ENCODE results near the gene C8B. TPM values are rescaled to one million over a fixed set of nuclear protein-coding genes. Genes with fewer than 3 reads are reported as not detected.

C8B gene
- polyA plus RNA-seq (2013, experiment 1 of 4): not detected
- polyA plus RNA-seq (2013, experiment 2 of 4): not detected
- polyA plus RNA-seq (2013, experiment 3 of 4): not detected
- not detected for polyA plus RNA-seq (2013, experiment 4 of 4)

DNA sequence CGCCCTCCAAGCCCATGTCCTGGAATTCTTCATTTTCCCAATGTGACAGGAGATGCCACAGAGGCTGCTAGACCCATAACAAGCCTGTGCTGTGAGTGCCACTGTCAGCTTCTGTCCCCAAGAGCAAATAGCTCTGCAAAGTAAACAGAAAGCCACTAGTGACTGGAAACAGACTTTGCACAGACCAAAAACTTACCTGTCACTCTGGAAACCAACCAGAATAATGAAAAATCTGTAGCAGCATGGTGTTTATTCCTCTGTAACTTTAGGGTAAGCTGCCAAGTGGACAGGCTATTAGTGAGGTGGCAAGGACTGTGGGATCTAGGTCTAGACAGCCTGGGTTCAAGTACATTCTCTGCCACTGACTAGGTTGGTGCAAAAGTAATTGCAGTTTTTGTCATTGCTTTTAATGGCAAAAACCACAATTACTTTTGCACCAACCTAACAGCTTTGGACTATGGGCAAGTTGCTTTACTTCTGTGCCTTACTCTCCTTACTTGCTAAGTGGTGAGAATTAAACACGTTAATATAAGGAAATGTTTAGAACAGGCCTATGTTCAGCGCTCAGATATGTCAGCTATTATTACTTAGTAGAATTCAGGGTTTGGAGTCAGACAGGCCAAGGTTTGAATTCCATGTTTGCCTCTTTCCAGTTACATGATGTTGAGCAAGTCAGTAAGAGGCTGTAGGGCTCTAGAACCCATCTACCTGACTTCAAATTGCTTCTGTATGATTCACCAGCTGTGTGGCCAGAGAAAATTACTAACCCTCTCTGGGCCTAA, at the start of gene C8B:
TSS of gene C8B (minus strand) at position 100 of the 782 bp plus-strand sequence. CDS start at position 33, 67 bp downstream.
- Histone ChIP-seq H3K27ac (ENCODE audit: insufficient read depth, low read depth, low read length, poor library complexity, severe bottlenecking) (no peak within 1 kb of the TSS), H3K4me3 (ENCODE audit: insufficient read depth, low read depth, low read length) (no peak within 1 kb of the TSS), H3K9me3 (ENCODE audit: control insufficient read depth, low read length) (no peaks in the 10 kb centered on the region), H3K27me3 (ENCODE audit: control insufficient read depth, insufficient read depth, low read length, poor library complexity, severe bottlenecking) (no peaks in the 10 kb centered on the region), H3K4me1 (ENCODE audit: control insufficient read depth, insufficient read depth, low read length) (no peaks in the 10 kb centered on the region), H3K36me3 (ENCODE audit: control insufficient read depth, insufficient read depth, low read length) (no peaks in the 10 kb centered on the region)
- 99 to 100% methylated on average over 3 of the region's 3 CpGs for WGBS, 2 experiments

DNA sequence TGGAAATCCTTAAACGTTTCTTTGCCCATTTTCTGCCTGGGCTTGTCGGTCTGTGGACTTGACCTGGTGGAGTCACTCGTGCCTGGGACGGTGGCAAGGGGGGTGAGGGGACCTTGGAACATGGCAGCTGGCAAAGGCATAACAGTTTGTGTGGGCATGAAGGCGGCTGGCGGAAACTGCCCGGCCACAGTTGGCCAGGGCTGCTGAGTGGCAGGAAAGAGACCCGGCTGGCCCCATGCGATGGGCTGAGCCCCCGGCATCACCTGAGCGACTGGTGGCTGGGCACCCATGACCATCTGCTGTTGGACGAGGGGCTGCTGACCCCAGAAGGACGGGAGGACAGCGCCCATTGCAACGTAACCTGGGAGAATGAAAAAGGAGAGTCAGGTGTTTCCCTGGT, 49.3 kb upstream of the C8B start:
- Histone ChIP-seq H3K4me1 (ENCODE audit: control insufficient read depth, insufficient read depth, low read length) (peaks cover 6% of the 10 kb centered on the region), H3K27ac (ENCODE audit: insufficient read depth, low read depth, low read length, poor library complexity, severe bottlenecking) (no peak overlapping the region), H3K36me3 (ENCODE audit: control insufficient read depth, insufficient read depth, low read length) (no peaks in the 10 kb centered on the region), H3K4me3 (ENCODE audit: insufficient read depth, low read depth, low read length) (no peak overlapping the region), H3K27me3 (ENCODE audit: control insufficient read depth, insufficient read depth, low read length, poor library complexity, severe bottlenecking) (no peaks in the 10 kb centered on the region), H3K9me3 (ENCODE audit: control insufficient read depth, low read length) (no peaks in the 10 kb centered on the region)
- 95 to 96% methylated on average over 15 of the region's 15 CpGs for WGBS, 2 experiments

DNA sequence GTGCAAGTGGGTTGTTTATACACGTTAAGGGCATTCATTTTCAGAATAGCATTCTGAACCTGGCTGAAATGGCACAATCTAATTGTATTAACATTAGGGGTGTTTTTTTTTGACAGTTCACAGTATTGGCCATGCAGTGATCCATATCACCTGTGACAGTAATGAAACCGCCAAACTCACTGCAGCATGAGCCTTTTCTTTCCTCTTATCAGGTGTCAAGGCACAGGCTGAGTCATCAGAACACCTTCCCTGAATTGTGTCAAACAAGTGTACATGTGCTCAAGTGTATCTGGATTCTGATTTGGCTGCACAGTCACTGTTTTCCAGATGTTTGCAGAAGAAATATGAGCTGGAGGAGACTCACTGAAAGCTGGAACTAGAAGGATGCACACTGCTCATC, 47.7 kb upstream of the C8B start:
- Histone ChIP-seq H3K27ac (ENCODE audit: insufficient read depth, low read depth, low read length, poor library complexity, severe bottlenecking) (no peak overlapping the region), H3K4me1 (ENCODE audit: control insufficient read depth, insufficient read depth, low read length) (peaks cover 6% of the 10 kb centered on the region), H3K4me3 (ENCODE audit: insufficient read depth, low read depth, low read length) (no peak overlapping the region), H3K9me3 (ENCODE audit: control insufficient read depth, low read length) (no peaks in the 10 kb centered on the region), H3K27me3 (ENCODE audit: control insufficient read depth, insufficient read depth, low read length, poor library complexity, severe bottlenecking) (no peaks in the 10 kb centered on the region), H3K36me3 (ENCODE audit: control insufficient read depth, insufficient read depth, low read length) (no peaks in the 10 kb centered on the region)
- WGBS, 2 experiments: 90 to 92% methylated on average over 2 of the region's 2 CpGs

DNA sequence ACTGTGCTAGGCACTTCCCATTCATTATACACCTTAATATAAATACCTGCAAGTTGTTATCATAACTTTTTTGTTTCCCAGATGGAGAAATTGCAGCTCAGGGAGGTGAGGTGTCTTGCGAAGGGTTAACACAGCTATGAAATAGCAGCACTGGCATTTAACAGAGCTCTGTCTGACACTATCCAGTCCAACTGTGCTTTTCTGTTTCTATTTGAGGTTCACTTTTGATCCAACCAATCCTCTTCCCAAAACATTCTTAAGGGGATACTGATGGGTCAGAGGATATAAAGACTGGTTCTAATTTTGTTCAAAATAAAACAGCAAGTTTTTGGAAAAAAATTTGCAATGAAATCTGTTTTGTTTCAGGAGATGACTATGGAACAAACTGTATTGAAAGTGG, 46.5 kb upstream of the C8B start:
- Histone ChIP-seq H3K27ac (ENCODE audit: insufficient read depth, low read depth, low read length, poor library complexity, severe bottlenecking) (no peak overlapping the region), H3K27me3 (ENCODE audit: control insufficient read depth, insufficient read depth, low read length, poor library complexity, severe bottlenecking) (no peaks in the 10 kb centered on the region), H3K4me3 (ENCODE audit: insufficient read depth, low read depth, low read length) (no peak overlapping the region), H3K9me3 (ENCODE audit: control insufficient read depth, low read length) (no peaks in the 10 kb centered on the region), H3K36me3 (ENCODE audit: control insufficient read depth, insufficient read depth, low read length) (no peaks in the 10 kb centered on the region), H3K4me1 (ENCODE audit: control insufficient read depth, insufficient read depth, low read length) (peaks cover 6% of the 10 kb centered on the region)
- 96 to 100% methylated on average over 1 of the region's 1 CpG for WGBS, 2 experiments

DNA sequence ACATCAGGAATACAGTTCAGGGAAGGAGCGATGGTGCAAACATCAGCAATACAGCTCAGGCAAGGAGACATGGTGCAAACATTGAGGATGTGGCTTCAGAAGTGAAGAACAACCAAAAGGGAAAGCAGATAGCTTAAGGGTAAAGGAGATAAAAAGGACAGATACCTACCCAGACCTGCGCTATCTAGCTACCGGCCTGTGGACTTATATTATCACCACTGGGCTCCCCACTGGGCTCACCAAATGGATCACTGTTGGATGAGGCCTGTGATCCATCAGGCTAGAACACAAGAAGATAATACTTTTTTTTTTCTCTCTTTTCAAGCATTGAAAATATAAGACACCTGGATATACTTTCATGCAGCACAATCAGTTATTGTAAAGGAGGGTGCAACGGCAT, 44.7 kb upstream of the C8B start:
- H3K9me3 ChIP-seq (ENCODE audit: control insufficient read depth, low read length): no peaks in the 10 kb centered on the region
- no peak overlapping the region for H3K27ac ChIP-seq (ENCODE audit: insufficient read depth, low read depth, low read length, poor library complexity, severe bottlenecking)
- 91 to 96% methylated on average over 3 to 4 of the region's 4 CpGs for WGBS, 2 experiments
- H3K36me3 ChIP-seq (ENCODE audit: control insufficient read depth, insufficient read depth, low read length): no peaks in the 10 kb centered on the region
- no peaks in the 10 kb centered on the region for H3K27me3 ChIP-seq (ENCODE audit: control insufficient read depth, insufficient read depth, low read length, poor library complexity, severe bottlenecking)
- H3K4me3 ChIP-seq (ENCODE audit: insufficient read depth, low read depth, low read length): no peak overlapping the region
- no peaks in the 10 kb centered on the region for H3K4me1 ChIP-seq (ENCODE audit: control insufficient read depth, insufficient read depth, low read length)

DNA sequence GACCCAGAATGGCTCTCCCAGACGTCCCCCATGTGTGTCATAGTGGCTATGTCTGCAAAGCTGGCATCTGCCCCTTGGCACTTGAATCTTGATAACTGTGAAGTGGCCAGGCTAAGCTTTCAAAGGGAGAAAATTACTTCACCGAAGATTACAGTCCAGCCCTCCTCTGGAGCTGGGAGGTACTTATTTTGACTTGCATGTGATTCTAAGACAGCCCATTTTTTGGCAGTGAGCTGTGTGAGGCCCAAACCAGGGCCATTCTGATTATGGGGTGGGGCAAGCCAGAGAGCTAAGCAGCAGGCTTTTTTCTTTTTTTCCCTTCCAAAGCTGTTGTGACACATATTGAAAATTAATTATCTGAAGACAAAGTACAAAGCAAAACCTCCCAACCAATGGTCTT, 42.1 kb upstream of the C8B start:
- Histone ChIP-seq H3K9me3 (ENCODE audit: control insufficient read depth, low read length) (no peaks in the 10 kb centered on the region), H3K27me3 (ENCODE audit: control insufficient read depth, insufficient read depth, low read length, poor library complexity, severe bottlenecking) (no peaks in the 10 kb centered on the region), H3K36me3 (ENCODE audit: control insufficient read depth, insufficient read depth, low read length) (no peaks in the 10 kb centered on the region), H3K4me1 (ENCODE audit: control insufficient read depth, insufficient read depth, low read length) (no peaks in the 10 kb centered on the region), H3K27ac (ENCODE audit: insufficient read depth, low read depth, low read length, poor library complexity, severe bottlenecking) (no peak overlapping the region), H3K4me3 (ENCODE audit: insufficient read depth, low read depth, low read length) (no peak overlapping the region)
- 91 to 96% methylated on average over 2 of the region's 2 CpGs for WGBS, 2 experiments

DNA sequence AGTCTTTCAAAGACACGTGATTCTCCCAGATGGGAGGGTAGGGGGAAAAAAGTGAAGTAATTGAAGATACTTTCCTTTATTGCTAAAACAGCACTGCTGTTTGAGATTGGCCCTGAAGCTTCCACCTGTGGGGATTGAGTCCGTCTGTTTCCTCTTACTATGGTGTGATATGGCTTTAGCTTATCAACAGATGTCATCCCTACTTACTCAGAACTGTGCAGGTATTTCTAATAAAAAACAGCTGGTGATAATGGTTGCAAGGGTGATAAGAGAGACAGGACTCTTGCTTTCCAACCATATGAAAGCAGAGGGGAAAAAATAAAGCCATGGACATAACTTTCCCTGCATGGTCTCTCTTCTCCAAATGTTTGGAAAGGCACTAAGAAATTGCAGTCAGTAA, 41.7 kb upstream of the C8B start:
- H3K27ac ChIP-seq (ENCODE audit: insufficient read depth, low read depth, low read length, poor library complexity, severe bottlenecking): no peak overlapping the region
- 96% methylated on average over 2 of the region's 2 CpGs; no CpG with 5 or more reads in 1 of the 2 experiments for WGBS, 2 experiments

DNA sequence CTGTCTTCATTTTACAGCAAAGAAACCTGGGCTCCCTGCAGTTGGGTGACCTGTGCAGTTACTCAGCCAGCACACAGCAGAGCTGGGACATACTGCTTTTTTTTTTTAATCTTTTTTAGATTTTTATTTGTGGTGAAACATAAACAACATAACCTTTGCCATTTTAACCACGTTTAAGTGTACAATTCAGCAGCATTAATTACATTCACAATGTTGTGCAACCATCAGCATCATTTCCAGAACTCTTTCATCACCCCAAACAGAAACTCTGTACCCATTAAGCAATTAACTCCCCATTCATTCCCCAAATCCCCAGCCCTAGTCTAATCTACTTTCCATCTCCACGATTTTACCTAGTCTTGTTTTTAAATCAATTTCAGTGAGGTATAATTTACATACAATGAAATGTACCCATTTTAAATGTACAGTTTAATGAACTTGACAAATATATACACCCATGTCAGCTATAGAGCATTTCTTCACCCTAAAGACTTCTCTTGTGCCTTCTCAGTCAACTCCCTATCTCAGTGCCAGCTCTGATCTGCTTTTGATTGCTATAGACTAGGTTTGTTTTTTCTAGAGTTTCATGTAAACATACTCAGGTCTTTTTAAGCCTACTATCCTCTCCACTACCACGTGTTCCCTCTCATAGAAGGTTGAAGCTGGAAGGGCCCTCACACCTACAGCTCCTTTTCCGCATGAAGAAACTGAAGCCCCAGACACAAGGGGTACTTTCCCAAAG, 37.8 kb upstream of the C8B start:
- Histone ChIP-seq H3K36me3 (ENCODE audit: control insufficient read depth, insufficient read depth, low read length) (no peaks in the 10 kb centered on the region), H3K27me3 (ENCODE audit: control insufficient read depth, insufficient read depth, low read length, poor library complexity, severe bottlenecking) (no peaks in the 10 kb centered on the region), H3K9me3 (ENCODE audit: control insufficient read depth, low read length) (no peaks in the 10 kb centered on the region), H3K27ac (ENCODE audit: insufficient read depth, low read depth, low read length, poor library complexity, severe bottlenecking) (no peak overlapping the region), H3K4me3 (ENCODE audit: insufficient read depth, low read depth, low read length) (no peak overlapping the region), H3K4me1 (ENCODE audit: control insufficient read depth, insufficient read depth, low read length) (no peaks in the 10 kb centered on the region)
- 92 to 97% methylated on average over 4 of the region's 4 CpGs for WGBS, 2 experiments

More for the DNA sequence above, 41.7 kb upstream of the C8B start:
- H3K9me3 ChIP-seq (ENCODE audit: control insufficient read depth, low read length): no peaks in the 10 kb centered on the region
- no peaks in the 10 kb centered on the region for H3K27me3 ChIP-seq (ENCODE audit: control insufficient read depth, insufficient read depth, low read length, poor library complexity, severe bottlenecking)
- H3K4me3 ChIP-seq (ENCODE audit: insufficient read depth, low read depth, low read length): no peak overlapping the region
- no peaks in the 10 kb centered on the region for H3K4me1 ChIP-seq (ENCODE audit: control insufficient read depth, insufficient read depth, low read length)
- H3K36me3 ChIP-seq (ENCODE audit: control insufficient read depth, insufficient read depth, low read length): no peaks in the 10 kb centered on the region

DNA sequence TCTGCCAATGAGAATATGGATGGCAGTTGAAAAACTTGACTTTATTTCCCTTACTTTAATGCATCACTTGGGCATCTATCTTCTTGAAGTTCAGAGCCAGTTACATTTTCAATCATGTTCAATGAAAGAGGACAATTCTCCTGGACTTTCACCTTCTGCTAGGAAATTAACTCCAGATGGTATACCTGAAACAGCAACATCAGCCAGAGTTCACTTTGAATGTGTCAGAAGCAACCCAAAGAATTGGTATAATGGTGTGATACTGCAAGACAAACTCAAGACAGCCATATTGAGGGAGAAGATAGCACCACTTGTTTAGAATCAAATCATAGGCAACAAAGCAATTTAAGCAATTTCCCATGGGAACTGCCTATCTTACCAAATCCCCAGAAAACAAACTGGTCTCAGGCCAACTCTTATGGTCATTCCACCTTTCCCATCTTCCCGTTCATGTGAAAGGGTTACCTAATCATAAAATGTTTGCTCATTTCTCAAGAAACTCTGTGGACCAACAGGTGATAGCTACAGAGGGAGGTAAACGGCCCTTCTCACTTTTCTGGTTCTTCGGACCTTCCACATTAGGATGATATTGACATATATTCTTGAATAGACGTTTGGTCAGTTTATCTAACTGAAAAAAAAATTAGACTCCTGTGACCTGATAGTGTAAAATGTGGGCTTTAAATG, 29.7 kb upstream of the C8B start:
- WGBS, 2 experiments: 93% methylated on average over 3 to 4 of the region's 4 CpGs
- no peak overlapping the region for H3K4me3 ChIP-seq (ENCODE audit: insufficient read depth, low read depth, low read length)
- no peak overlapping the region for H3K27ac ChIP-seq (ENCODE audit: insufficient read depth, low read depth, low read length, poor library complexity, severe bottlenecking)
- no peaks in the 10 kb centered on the region for H3K4me1 ChIP-seq (ENCODE audit: control insufficient read depth, insufficient read depth, low read length)
- no peaks in the 10 kb centered on the region for H3K9me3 ChIP-seq (ENCODE audit: control insufficient read depth, low read length)
- no peaks in the 10 kb centered on the region for H3K27me3 ChIP-seq (ENCODE audit: control insufficient read depth, insufficient read depth, low read length, poor library complexity, severe bottlenecking)
- H3K36me3 ChIP-seq (ENCODE audit: control insufficient read depth, insufficient read depth, low read length): no peaks in the 10 kb centered on the region

DNA sequence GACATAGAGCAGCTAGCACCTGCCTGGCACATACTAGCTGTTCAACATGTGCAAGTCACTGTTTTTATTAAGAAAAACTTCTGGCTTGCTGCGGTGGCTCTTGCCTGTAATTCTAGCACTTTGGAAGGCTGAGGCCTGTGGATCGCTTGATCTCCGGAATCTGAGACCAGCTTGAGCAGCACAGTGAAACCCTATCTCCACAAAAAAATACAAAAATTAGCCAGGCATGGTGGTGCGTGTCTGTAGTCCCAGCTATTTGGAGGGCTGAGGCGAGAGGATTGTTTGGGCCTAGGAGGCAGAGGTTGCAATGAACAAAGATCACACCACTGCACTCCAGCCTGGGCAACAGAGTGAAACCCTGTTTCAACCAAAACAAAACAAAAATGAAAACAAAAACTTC, 27.7 kb upstream of the C8B start:
- no peak overlapping the region for H3K27ac ChIP-seq (ENCODE audit: insufficient read depth, low read depth, low read length, poor library complexity, severe bottlenecking)
- WGBS, 2 experiments: 84 to 89% methylated on average over 5 of the region's 5 CpGs

More for the DNA sequence above, 27.7 kb upstream of the C8B start:
- Histone ChIP-seq H3K9me3 (ENCODE audit: control insufficient read depth, low read length) (no peaks in the 10 kb centered on the region), H3K4me3 (ENCODE audit: insufficient read depth, low read depth, low read length) (no peak overlapping the region), H3K36me3 (ENCODE audit: control insufficient read depth, insufficient read depth, low read length) (no peaks in the 10 kb centered on the region), H3K4me1 (ENCODE audit: control insufficient read depth, insufficient read depth, low read length) (no peaks in the 10 kb centered on the region), H3K27me3 (ENCODE audit: control insufficient read depth, insufficient read depth, low read length, poor library complexity, severe bottlenecking) (no peaks in the 10 kb centered on the region)

All from ectodermal cell (in vitro differentiated cells).